ENCODE data around the gene RPL41. TPM values are rescaled to one million over a fixed set of nuclear protein-coding genes. Genes with fewer than 3 reads are reported as not detected.

Gene RPL41
- total RNA-seq, 1 experiment from 2014 or later = 2,379 TPM

DNA sequence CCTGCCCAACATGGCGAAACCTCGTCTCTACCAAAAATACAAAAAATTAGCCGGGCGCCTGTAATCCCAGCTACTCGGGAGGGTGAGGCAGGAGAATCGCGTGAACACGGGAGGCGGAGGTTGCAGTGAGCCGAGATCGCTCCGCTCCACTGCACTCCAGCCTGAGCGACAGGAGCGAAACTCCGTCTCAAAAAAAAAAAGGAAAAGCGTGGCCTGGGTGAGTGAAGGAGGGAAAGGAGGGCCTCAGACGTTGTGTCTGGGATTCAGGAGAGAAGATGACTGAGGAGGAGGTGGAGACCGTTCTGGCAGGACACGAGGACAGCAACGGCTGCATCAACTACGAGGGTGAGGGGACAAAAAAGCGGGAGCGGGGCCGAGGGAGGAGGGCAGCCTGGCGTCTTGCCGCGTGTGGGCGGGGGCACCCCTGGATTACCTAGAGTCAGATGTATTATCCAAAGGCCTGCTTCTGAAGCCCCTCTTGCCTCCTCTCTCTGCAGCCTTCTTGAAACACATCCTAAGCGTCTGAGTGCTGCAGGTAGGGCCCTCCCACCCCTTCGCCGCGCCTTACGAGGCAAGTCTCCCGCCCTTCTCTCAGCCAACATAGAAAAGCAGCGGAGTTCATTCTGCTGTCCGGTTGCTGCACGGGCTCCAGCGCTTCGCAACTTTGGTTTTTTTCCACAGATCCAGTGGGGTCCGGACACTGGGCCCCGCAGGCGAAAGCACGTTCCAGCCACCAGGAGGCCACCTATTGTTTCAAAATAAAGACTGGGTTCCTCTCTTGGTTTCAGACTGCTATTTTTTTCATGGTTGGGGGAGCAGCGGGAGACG lies 41.0 kb downstream of the RPL41 start:
- H3K4me3 Mint-ChIP-seq (ENCODE audit: low read depth, unreplicated experiment) = peak overlapping the region; percentile 98
- H3K27me3 Mint-ChIP-seq (ENCODE audit: unreplicated experiment) = no peaks in the 10 kb centered on the region
- intact Hi-C loops (cut with micrococcal nuclease; ENCODE audit: unreplicated experiment) = loop anchor here (2.0 to 5.0 kb wide), 2 partner anchors 31 to 40 kb away; partner anchors contain the start of genes RPL41 and ZC3H10
- DNase-seq = peak; percentile 84
- TSS peak; percentile 24 for BruUV-seq (replicated peaks)
- TF ChIP-seq, protein P1, sequence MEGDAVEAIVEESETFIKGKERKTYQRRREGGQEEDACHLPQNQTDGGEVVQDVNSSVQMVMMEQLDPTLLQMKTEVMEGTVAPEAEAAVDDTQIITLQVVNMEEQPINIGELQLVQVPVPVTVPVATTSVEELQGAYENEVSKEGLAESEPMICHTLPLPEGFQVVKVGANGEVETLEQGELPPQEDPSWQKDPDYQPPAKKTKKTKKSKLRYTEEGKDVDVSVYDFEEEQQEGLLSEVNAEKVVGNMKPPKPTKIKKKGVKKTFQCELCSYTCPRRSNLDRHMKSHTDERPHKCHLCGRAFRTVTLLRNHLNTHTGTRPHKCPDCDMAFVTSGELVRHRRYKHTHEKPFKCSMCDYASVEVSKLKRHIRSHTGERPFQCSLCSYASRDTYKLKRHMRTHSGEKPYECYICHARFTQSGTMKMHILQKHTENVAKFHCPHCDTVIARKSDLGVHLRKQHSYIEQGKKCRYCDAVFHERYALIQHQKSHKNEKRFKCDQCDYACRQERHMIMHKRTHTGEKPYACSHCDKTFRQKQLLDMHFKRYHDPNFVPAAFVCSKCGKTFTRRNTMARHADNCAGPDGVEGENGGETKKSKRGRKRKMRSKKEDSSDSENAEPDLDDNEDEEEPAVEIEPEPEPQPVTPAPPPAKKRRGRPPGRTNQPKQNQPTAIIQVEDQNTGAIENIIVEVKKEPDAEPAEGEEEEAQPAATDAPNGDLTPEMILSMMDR (IDR thresholded peaks at IDR 0.05; ENCODE audit: unreplicated experiment) = peak; percentile 50
- H3K36me3 Mint-ChIP-seq (ENCODE audit: insufficient read depth, unreplicated experiment) = peaks cover 79% of the 10 kb centered on the region
- CTCF ChIA-PET = interaction anchor here (0.6 to 1.6 kb wide), 5 partner anchors 18 to 209 kb away, joined by 3 to 7 read pairs (median 3); partner anchors contain the start of genes ESYT1 and ZC3H10
- peak overlapping the region; percentile 100 for H3K27ac Mint-ChIP-seq (ENCODE audit: unreplicated experiment)
- no peaks in the 10 kb centered on the region for H3K9me3 Mint-ChIP-seq (ENCODE audit: low read depth, unreplicated experiment)
- H3K4me1 Mint-ChIP-seq (ENCODE audit: low read depth, unreplicated experiment) = peaks cover 32% of the 10 kb centered on the region

DNA sequence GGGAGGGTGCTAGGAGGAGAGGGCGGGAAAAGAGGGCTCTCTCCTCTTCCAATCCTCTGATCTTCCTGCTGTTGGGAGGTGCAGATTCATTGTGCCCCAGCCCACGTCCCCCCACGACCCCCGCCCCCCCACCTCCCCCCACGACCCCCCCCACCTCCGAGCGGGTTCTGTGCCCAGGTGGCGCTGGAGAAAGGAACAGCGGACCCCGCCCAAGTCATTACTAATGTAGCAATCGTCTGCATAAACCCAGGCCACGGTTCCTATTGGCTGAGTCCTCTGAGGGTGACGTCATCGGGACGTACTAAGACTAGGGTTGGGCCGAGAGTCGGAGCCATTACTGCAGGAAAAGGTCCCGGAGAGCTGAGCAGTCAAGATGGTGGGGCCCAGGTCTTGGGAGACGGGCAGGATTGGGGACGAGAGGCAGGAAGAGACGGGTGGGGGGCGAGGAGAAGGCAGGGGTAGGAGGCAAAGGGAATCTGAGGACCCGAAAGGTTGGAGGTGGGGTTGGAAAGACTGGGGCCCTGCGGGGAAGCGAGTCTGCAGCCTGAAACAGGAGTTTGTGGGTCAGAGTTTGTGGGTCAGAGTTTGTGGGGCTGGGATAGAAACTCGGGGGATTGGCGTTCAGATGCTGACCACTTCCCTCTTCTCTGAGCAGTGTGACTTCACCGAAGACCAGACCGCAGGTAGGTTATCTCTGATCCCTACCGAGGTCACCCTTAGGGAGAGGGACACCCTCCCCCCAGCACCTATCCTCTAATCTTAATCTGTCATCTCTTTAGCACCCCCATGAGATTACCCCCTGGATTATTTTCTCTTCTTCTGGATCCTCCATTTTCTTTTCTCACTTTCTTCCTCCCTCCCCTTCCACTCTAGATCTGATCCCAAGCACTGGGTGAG lies 41.8 kb downstream of the RPL41 start, which contains the start of gene MYL6:
Gene MYL6 (plus strand): TSS at position 331 of the 897 bp plus-strand sequence. CDS start 43 bp downstream, at position 374.
- intact Hi-C loops (cut with micrococcal nuclease; ENCODE audit: unreplicated experiment) = loop anchor here (2.0 to 5.0 kb wide), 2 partner anchors 31 to 41 kb away; partner anchors contain the start of genes RPL41 and ZC3H10

DNA sequence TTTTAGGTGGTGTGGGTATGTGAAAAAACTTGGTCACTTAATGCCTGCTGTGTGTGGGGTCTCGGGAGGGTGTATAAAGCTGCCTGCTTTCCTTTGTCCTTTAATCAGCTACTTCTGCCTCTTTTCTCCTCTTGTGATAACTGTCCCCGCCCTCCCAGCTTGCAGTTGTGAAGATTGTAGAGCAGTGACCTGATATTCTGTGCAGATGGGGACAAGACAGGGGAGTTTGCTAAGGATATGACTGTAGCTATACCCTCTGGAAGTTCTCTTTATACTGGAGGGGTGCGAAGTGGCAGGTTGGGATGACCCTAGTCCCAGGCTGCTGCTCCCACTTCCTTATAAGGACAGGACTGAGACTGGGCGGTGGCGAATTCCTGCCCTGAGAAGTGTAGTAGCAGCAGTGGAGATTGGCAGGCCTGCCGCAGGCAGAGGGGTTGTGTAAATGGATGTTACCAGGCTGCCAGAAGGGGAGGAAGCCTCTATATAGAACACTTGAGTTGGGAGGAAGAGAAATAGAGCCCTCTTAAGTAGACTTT lies 42.6 kb downstream of the RPL41 start:
- no peaks in the 10 kb centered on the region for H3K27me3 Mint-ChIP-seq (ENCODE audit: unreplicated experiment)
- peaks cover 32% of the 10 kb centered on the region for H3K4me1 Mint-ChIP-seq (ENCODE audit: low read depth, unreplicated experiment)
- BruUV-seq (replicated peaks) = no TSS peak
- H3K9me3 Mint-ChIP-seq (ENCODE audit: low read depth, unreplicated experiment) = no peaks in the 10 kb centered on the region
- TF ChIP-seq, protein P1 (IDR thresholded peaks at IDR 0.05; ENCODE audit: unreplicated experiment) = no peak
- H3K4me3 Mint-ChIP-seq (ENCODE audit: low read depth, unreplicated experiment) = peak overlapping the region; percentile 98
- intact Hi-C loops (cut with micrococcal nuclease; ENCODE audit: unreplicated experiment) = loop anchor here (2.0 to 5.0 kb wide), 2 partner anchors 32 to 42 kb away; partner anchors contain the start of genes RPL41 and ZC3H10
- H3K36me3 Mint-ChIP-seq (ENCODE audit: insufficient read depth, unreplicated experiment) = peaks cover 80% of the 10 kb centered on the region
- peak; percentile 67 for DNase-seq
- CTCF ChIA-PET = interaction anchor here (0.6 to 1.6 kb wide), 6 partner anchors 9 to 41 kb away, joined by 3 to 11 read pairs (median 4); partner anchors contain the start of genes ESYT1, SMARCC2 and ZC3H10
- H3K27ac Mint-ChIP-seq (ENCODE audit: unreplicated experiment) = peak overlapping the region; percentile 100

More for the DNA sequence above, 41.8 kb downstream of the RPL41 start, which contains the start of gene MYL6:
- no peaks in the 10 kb centered on the region for H3K9me3 Mint-ChIP-seq (ENCODE audit: low read depth, unreplicated experiment)
- peak; percentile 96 for DNase-seq
- TF ChIP-seq, protein P1 (IDR thresholded peaks at IDR 0.05; ENCODE audit: unreplicated experiment) = no peak
- peak within 1 kb of the TSS; percentile 98 for H3K4me3 Mint-ChIP-seq (ENCODE audit: low read depth, unreplicated experiment)
- CTCF ChIA-PET = interaction anchor here (0.6 to 1.6 kb wide), 9 partner anchors 10 to 210 kb away, joined by 3 to 11 read pairs (median 3); partner anchors contain the start of genes ESYT1, SMARCC2 and ZC3H10
- no peaks in the 10 kb centered on the region for H3K27me3 Mint-ChIP-seq (ENCODE audit: unreplicated experiment)
- H3K36me3 Mint-ChIP-seq (ENCODE audit: insufficient read depth, unreplicated experiment) = peaks cover 79% of the 10 kb centered on the region
- H3K27ac Mint-ChIP-seq (ENCODE audit: unreplicated experiment) = peak within 1 kb of the TSS; percentile 100
- H3K4me1 Mint-ChIP-seq (ENCODE audit: low read depth, unreplicated experiment) = peaks cover 32% of the 10 kb centered on the region
- BruUV-seq (replicated peaks) = no TSS peak
